Loucy (cell line): Measurements from ENCODE around the gene FGG.

Experiments
- H2AFZ ChIP-seq: fragments of 200-600 bp; sonication (generic); 2 replicates; pipeline ENCODE4 v1.6.0; 2016; ENCODE audit warnings: antibody characterized with exemption, mild to moderate bottlenecking, low read length, moderate library complexity
- H3F3A ChIP-seq: fragments of 200-600 bp; 2 replicates; pipeline ENCODE4 v1.6.0; 2016; ENCODE audit warnings: antibody characterized with exemption, low read depth, mild to moderate bottlenecking
- H3K27me3 ChIP-seq: fragments of 200-600 bp; sonication (generic); 2 replicates; pipeline ENCODE4 v1.6.1; 2014; ENCODE audit warnings: low read length, mild to moderate bottlenecking; ENCODE audit not compliant: insufficient read depth, poor library complexity, severe bottlenecking
- H3K36me3 ChIP-seq: fragments of 200-600 bp; sonication (generic); 2 replicates; pipeline ENCODE4 v1.6.1; 2016; ENCODE audit warnings: low read length; ENCODE audit not compliant: insufficient read depth
- H3K4me1 ChIP-seq: fragments of 200-600 bp; sonication (generic); 2 replicates; pipeline ENCODE4 v1.5.1; 2014; ENCODE audit warnings: low read length, mild to moderate bottlenecking; ENCODE audit not compliant: insufficient read depth, poor library complexity, severe bottlenecking
- H3K4me2 ChIP-seq: fragments of 200-600 bp; sonication (generic); 2 replicates; pipeline ENCODE4 v1.6.0; 2014; ENCODE audit warnings: antibody characterized with exemption, low read length, low read depth, mild to moderate bottlenecking; ENCODE audit not compliant: poor library complexity, severe bottlenecking
- H3K4me3 ChIP-seq: fragments of 200-600 bp; sonication (generic); 2 replicates; pipeline ENCODE4 v1.5.1; 2014; ENCODE audit warnings: low read length, mild to moderate bottlenecking, mixed read lengths; ENCODE audit not compliant: poor library complexity, severe bottlenecking
- H3K79me2 ChIP-seq: fragments of 200-600 bp; sonication (generic); 2 replicates; pipeline ENCODE4 v1.6.1; 2014; ENCODE audit warnings: low read length; ENCODE audit not compliant: insufficient read depth
- H3K9ac ChIP-seq: fragments of 200-600 bp; sonication (generic); 2 replicates; pipeline ENCODE4 v1.6.0; 2014; ENCODE audit warnings: mild to moderate bottlenecking, low read depth, low read length, moderate library complexity; ENCODE audit not compliant: poor library complexity, severe bottlenecking
- H3K9me2 ChIP-seq: fragments of 200-600 bp; sonication (generic); replicated peaks from 2 replicates; pipeline ENCODE4 v1.6.1; 2016; ENCODE audit warnings: low read depth, low read length, mixed read lengths
- H3K9me3 ChIP-seq: fragments of 200-600 bp; sonication (generic); 2 replicates; pipeline ENCODE4 v1.6.1; 2014; ENCODE audit warnings: mild to moderate bottlenecking, antibody characterized with exemption, low read length, low read depth; ENCODE audit not compliant: insufficient read depth
- H4K20me1 ChIP-seq: fragments of 200-600 bp; sonication (generic); 2 replicates; pipeline ENCODE4 v1.6.0; 2014; ENCODE audit warnings: antibody characterized with exemption, low read length, mild to moderate bottlenecking; ENCODE audit not compliant: insufficient read depth, poor library complexity, severe bottlenecking
- EZH2phosphoT487 ChIP-seq: fragments of 200-600 bp; IDR thresholded peaks from 2 replicates; pipeline ENCODE4 v1.6.1; 2018; ENCODE audit warnings: antibody characterized with exemption, mild to moderate bottlenecking, moderate library complexity, borderline replicate concordance
- TF ChIP-seq, protein P1 (sequence below): fragments of 200-600 bp; sonication (generic); conservative IDR thresholded peaks from 2 replicates; pipeline ENCODE4 v1.5.1; 2014; ENCODE audit warnings: mild to moderate bottlenecking, antibody characterized with exemption, low read length

The FGG gene

GRCh38 chr4:154574311-154574710 lies 38.1 kb downstream of the FGG start:
- H3K79me2 ChIP-seq: no peaks in the 10 kb centered on the region
- TF ChIP-seq, protein P1, sequence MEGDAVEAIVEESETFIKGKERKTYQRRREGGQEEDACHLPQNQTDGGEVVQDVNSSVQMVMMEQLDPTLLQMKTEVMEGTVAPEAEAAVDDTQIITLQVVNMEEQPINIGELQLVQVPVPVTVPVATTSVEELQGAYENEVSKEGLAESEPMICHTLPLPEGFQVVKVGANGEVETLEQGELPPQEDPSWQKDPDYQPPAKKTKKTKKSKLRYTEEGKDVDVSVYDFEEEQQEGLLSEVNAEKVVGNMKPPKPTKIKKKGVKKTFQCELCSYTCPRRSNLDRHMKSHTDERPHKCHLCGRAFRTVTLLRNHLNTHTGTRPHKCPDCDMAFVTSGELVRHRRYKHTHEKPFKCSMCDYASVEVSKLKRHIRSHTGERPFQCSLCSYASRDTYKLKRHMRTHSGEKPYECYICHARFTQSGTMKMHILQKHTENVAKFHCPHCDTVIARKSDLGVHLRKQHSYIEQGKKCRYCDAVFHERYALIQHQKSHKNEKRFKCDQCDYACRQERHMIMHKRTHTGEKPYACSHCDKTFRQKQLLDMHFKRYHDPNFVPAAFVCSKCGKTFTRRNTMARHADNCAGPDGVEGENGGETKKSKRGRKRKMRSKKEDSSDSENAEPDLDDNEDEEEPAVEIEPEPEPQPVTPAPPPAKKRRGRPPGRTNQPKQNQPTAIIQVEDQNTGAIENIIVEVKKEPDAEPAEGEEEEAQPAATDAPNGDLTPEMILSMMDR: no peak
- TF ChIP-seq EZH2phosphoT487: no peak
- H3K36me3 ChIP-seq: no peaks in the 10 kb centered on the region
- H3K27me3 ChIP-seq: no peaks in the 10 kb centered on the region
- H3K4me3 ChIP-seq: no peak overlapping the region
- H3K9me2 ChIP-seq: no peaks in the 10 kb centered on the region
- H3K4me1 ChIP-seq: no peaks in the 10 kb centered on the region
- no peaks in the 10 kb centered on the region for H4K20me1 ChIP-seq
- no peak overlapping the region for H3K4me2 ChIP-seq
- no peak overlapping the region for H2AFZ ChIP-seq
- H3F3A ChIP-seq: no peaks in the 10 kb centered on the region
- H3K9me3 ChIP-seq: no peaks in the 10 kb centered on the region
- no peak overlapping the region for H3K9ac ChIP-seq

DNA sequence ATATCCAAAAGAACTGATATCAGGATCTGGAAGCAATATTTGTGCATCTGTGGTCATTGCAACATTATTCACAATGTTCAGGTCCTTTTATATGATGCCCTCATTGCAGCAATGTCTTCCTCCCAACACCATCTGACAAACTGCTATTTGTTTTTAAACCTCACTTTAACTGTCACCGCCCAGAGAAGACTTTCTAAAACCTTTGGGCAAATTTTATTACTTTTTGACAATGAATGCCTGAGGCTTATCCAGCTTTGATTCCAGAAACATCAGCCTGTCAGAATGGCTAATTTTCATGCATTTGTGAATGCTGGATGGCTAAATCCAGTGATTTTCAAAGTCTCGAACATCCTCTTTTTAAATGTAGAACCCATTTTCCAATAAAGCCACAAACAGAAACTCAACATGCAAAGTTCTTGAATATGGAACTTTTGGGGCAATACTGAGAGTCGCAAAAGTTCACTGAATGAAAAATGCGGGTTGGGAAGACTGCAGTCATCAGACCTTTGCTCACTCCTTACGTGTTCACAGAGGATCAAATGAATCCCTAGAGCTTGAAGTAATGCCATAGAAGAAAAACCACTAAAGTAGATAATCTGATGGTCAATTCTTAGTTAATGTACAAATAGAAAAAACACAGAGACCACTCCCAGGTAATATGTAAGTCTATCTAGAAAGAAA lies 39.1 kb downstream of the FGG start:
- H3K36me3 ChIP-seq: no peaks in the 10 kb centered on the region
- no peak for TF ChIP-seq EZH2phosphoT487
- no peaks in the 10 kb centered on the region for H3K4me1 ChIP-seq
- no peaks in the 10 kb centered on the region for H3F3A ChIP-seq
- H3K9ac ChIP-seq: no peak overlapping the region
- H4K20me1 ChIP-seq: no peaks in the 10 kb centered on the region
- H3K79me2 ChIP-seq: no peaks in the 10 kb centered on the region
- H3K9me3 ChIP-seq: no peaks in the 10 kb centered on the region
- H3K9me2 ChIP-seq: no peaks in the 10 kb centered on the region
- H3K4me2 ChIP-seq: no peak overlapping the region
- no peaks in the 10 kb centered on the region for H3K27me3 ChIP-seq
- no peak overlapping the region for H3K4me3 ChIP-seq
- H2AFZ ChIP-seq: no peak overlapping the region

- no peaks in the 10 kb centered on the region for H3K79me2 ChIP-seq
- no peak for TF ChIP-seq EZH2phosphoT487
- TF ChIP-seq, protein P1: no peak
- H3K27me3 ChIP-seq: no peaks in the 10 kb centered on the region
Measured at GRCh38 chr4:154569584-154569983, 42.9 kb downstream of the FGG start.

GRCh38 chr4:154569028-154569427 lies 43.4 kb downstream of the FGG start:
- Histone ChIP-seq H3K9ac (no peak overlapping the region), H3K27me3 (no peaks in the 10 kb centered on the region), H3K9me3 (no peaks in the 10 kb centered on the region), H3K9me2 (no peaks in the 10 kb centered on the region), H3K79me2 (no peaks in the 10 kb centered on the region), H3K36me3 (no peaks in the 10 kb centered on the region), H3K4me3 (no peak overlapping the region), H3K4me2 (no peak overlapping the region), H3K4me1 (no peaks in the 10 kb centered on the region), H4K20me1 (no peaks in the 10 kb centered on the region), H2AFZ (no peak overlapping the region), H3F3A (no peaks in the 10 kb centered on the region)
- TF ChIP-seq EZH2phosphoT487: no peak
- TF ChIP-seq, protein P1: no peak

More at GRCh38 chr4:154569584-154569983, 42.9 kb downstream of the FGG start:
- H3K4me2 ChIP-seq: no peak overlapping the region
- no peaks in the 10 kb centered on the region for H3F3A ChIP-seq
- no peak overlapping the region for H2AFZ ChIP-seq
- H4K20me1 ChIP-seq: no peaks in the 10 kb centered on the region
- H3K9ac ChIP-seq: no peak overlapping the region
- no peaks in the 10 kb centered on the region for H3K36me3 ChIP-seq
- H3K9me3 ChIP-seq: no peaks in the 10 kb centered on the region
- no peak overlapping the region for H3K4me3 ChIP-seq
- H3K4me1 ChIP-seq: no peaks in the 10 kb centered on the region
- H3K9me2 ChIP-seq: no peaks in the 10 kb centered on the region
